ENCODE results near the gene PEX14.

PEX14 gene

DNA sequence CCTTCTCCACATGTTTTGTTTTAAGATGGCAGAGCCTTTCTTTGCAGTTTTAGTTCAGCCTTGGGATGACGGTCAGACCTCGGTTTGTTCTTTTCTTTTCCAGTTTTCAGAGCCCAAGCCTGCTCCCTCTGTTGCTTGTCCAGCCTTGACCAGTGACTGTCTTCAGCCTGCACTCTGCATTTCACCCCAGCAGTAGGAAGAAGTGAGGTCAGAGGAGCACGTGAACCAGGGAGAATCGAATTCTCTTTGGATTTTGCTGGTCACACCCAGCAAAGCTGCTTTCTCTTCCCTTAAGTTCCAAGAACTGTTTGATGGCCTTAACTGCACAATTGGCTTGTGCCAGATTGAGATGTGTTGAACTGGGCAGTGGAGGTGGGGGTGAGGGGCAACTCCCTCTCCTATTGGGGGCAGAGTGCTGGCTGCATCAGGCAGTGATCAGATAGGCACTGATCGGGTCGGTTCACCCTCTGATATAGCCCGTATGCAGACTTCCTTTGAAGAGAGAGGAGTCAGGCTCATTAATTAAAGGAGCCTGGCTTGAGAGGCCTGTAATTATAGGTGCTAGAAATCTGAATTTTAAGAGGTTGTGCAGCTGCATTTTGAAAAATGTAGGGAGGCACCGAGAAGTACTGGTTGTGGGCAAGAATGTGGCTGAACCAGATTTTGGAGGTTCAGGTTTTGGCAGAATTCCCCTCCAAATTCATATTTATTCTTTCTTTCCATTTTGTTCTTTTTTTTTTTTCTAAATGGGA is 42.4 kb downstream of the PEX14 start:
- DNase-seq (ENCODE audit: low read depth in 2 of 2) = no peak

DNA sequence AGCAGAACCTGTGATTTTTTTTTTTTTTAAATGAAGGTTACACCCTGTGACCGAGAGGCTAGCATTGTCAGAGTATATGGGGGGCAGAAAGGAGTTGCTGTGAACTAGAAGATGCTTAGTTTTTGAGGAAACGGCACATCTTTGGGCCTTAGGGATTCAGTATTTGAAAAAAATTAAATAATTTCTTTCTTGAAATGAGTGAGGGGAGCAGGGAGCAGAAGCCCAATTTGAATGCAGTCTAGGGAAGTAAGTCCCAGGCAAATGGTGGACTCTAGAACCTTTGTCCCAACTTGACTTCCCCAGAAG is 42.9 kb downstream of the PEX14 start:
- no peak for DNase-seq (ENCODE audit: low read depth in 2 of 2)

DNA sequence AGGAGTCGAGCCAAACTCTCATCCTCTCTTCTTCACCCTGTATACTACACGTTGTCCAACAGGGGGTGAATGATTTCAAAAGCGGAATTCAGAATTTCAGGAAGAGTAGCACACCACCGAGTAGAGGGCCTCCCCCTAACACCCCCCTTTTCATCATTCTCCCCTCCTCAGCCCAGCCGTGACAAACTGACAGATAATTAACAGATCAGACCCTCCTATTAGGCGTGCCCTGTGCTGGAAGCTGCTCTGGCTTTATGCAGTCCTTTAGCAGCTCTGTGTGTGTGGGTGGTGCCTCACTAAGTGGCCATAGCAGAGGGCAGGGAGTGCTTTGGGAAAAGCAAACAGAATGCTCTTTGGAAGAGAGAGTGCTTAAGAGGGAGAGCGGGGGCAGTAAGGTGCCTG is 44.3 kb downstream of the PEX14 start:
- DNase-seq (ENCODE audit: low read depth in 2 of 2) = no peak

DNA sequence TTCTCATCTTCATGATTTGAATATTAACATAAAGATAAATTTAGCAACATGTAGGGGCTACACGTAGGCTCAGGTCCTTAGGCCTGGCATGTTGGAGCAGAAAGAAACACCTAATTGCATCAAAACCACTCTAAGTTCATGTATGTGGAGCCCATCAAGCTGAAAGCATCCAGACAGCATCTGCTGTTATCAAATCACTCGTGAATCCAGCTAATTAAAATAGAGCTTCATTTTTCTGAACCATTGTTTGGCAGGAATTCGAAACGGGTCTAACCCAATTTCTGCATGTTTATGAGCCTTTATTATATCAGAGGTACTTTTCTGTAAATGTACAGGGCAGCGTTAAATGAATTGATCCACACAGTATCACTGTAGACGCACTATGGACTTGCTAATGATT is 45.7 kb downstream of the PEX14 start:
- no peak for DNase-seq (ENCODE audit: low read depth in 2 of 2)

DNA sequence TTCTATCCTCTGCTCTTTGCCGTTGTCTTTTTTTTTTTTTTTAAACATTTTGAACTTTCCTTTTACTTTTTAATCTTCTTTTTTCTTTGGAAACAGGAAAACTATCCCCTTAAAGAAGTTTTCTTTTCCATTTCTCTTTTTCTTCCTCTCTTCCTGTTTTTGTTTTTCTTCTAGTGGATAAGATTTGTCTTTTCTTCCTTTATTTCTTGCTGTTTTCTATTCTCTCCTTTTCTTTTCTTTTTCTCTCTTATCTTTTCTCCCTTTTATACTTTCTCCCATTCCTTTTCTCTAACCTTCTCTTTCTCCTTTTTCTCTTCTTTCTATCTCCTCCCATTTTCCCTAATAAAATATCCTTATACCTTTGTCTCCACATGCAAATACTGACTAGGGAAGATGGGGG is 46.2 kb downstream of the PEX14 start:
- no peak for DNase-seq (ENCODE audit: low read depth in 2 of 2)

DNA sequence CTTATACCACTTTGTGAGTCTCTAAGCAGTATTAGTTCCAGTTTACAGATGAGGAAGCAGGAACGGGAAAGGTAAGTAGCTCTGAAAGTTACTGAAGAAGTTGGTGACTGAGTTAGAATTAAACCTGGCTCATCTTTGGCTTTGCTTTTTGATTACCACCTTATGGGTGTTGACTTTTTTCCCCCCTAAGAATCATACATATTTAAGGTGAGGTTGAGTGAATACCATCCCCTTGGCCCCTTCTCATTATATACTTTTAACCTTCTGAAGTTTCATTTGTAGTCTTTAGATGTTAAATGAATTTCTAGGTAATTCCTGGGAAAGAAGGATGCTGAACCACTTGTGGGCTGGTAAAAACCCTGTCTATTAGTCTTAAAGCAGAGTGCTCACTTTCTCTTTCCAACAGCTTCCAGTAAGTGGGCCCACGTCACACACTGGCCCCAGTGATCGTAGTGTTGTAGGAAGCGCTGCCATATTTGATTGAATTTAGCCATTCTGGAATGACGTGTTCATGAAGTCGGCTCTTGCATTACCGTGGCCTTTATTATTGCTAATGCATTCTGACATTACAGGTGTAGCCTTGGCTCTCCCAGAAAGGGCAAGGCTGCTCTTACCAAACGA is 46.9 kb downstream of the PEX14 start:
- DNase-seq (ENCODE audit: low read depth in 2 of 2) = no peak

DNA sequence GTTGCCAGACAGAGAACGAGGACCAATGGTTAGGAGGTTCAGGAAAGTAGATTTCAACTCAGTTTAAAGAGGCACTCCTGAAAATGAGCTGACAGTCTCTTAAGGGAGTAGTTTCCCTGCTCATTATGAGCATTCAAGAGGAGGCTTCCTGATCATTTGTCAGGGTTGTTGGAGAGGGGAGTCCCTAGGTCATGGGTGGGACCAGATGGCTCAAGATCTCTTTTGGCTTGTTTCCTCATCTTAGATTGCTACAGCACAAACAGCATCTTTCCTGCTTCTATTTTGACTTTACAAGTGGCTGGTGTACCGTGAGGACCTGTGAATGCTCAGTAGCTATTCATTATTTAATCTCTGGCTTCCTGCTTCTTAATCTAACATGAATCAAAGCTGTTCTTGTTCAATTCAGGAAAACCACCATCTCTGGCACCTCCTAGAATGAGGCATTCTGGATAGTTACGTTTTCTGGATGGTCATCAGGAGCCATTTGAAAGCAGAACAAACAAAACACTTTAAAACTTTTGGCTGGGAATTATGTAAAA is 47.6 kb downstream of the PEX14 start:
- no peak for DNase-seq (ENCODE audit: low read depth in 2 of 2)

DNA sequence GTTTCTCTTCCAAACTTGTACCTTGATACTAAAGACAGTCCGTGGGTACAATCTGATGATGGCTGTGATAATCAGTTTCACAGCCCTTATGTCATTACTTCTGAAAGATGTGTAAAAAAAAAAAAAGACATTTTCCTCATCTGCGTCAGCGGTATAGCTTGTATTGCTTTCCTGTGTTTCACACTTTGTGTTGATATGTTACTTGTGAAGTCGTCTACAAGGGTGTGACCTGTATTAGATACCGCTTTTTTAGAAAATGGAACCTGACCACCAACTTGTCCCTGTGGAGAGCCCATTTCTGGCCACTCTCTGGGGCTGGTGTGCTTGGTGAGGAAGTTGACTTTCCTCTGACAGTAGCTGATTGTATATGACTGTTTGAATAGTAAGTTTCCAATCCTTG is 50.5 kb downstream of the PEX14 start:
- DNase-seq (ENCODE audit: low read depth in 2 of 2) = no peak

DNA sequence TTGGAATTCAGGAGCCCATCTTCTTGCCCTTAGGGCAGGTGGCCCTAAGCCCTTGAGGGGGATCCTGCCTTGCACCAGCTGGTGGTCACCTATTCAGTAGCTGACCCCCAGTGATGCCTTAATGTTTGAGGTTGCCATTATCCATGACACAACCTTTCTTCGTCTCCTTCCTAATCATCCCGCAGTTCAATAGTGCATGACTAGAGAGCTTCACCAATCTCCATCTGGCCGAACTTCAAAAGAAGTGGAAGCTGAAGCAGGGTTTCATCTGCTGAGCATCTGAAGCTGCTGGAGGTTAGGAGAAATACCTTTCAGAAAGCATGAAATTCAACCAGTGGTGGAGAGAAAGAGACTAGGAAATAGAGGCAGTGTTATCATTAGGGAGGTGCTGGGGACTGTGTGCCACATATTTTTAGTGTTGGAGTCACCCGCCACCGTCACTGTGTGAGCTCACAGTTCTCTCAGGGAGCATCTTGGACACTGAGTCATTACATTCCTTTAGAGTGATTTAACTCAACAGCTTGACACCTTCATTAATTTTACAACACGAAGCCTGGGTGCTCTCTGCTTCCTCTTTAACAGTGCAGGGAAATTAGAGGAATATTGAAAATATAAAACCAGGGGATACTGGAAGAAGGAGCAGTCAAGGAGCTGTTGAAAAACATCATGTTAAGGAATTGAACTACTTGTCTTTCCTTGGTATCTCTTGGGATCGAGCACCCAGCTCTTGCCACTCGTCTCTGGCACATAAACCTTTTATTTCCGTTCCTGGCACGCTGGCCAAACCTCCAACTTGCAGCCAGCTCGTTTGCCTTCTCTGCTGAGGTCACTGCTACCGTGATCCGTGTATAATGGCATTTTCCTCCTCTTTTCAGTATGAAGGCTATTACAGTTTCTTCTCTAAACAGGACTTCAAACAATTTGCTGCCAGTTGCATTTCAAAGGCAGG is 53.6 kb downstream of the PEX14 start:
- no peak for DNase-seq (ENCODE audit: low read depth in 2 of 2)

DNA sequence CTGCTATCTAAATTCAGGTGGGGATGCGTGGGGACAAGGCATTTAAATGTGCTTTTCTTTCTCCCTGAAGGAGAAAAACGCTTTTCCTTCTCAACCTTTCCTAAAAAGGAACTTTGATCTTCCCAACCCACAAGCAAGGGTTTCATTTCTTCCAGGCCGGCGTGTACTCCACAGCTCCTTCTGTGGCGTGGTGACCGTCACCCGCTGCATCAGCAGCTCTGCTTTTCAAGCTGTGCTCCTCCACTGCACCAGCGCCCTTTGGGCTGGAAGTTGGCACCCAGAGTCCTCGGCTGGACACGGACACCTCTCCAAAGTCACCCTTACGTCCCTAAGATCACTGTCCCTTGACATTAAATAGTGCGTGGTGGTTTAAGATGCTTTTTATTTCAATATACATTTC is 54.3 kb downstream of the PEX14 start:
- no peak for DNase-seq (ENCODE audit: low read depth in 2 of 2)

DNA sequence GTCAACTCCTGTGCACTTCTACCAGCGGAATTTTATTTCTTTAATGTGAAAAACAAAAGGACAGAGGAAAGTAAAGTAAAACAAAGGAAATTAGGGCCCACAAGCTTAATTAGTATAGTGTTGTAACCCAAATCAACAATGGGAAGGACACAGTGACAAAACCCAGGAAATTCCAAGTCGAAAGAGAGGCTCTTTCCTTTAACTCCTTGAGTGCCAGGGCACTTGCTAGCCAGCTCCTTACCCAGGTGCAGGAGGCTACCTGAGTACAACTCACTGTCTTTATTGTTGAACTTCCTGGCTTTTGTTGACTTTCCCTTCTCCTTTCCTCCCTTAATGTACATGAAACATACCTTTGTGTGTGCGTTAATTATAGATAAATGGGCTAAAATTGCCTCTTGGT is 55.0 kb downstream of the PEX14 start:
- DNase-seq (ENCODE audit: low read depth in 2 of 2) = no peak

DNA sequence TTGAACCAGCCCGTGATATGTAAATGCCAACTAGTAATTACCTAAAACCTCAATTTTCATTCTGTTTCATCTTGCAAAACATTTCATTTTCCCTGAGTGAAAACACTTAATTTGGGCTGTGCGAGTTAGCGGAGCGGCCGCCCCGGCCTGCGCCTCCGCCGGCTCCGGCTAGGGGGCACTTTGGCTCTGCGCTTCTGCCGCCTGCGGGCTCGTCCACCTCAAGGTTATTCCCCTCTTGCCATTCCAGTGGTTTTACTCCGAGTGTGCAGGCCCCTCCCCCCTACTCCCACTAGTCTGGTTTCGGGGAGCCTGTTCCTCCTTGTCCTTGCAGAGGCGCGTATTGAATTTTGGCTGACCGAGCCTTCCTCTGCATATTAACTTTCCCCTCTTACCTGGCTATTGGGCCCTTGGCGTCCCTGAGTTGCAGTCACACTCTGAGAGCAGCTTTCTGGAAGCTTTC is 55.6 kb downstream of the PEX14 start:
- no peak for DNase-seq (ENCODE audit: low read depth in 2 of 2)

DNA sequence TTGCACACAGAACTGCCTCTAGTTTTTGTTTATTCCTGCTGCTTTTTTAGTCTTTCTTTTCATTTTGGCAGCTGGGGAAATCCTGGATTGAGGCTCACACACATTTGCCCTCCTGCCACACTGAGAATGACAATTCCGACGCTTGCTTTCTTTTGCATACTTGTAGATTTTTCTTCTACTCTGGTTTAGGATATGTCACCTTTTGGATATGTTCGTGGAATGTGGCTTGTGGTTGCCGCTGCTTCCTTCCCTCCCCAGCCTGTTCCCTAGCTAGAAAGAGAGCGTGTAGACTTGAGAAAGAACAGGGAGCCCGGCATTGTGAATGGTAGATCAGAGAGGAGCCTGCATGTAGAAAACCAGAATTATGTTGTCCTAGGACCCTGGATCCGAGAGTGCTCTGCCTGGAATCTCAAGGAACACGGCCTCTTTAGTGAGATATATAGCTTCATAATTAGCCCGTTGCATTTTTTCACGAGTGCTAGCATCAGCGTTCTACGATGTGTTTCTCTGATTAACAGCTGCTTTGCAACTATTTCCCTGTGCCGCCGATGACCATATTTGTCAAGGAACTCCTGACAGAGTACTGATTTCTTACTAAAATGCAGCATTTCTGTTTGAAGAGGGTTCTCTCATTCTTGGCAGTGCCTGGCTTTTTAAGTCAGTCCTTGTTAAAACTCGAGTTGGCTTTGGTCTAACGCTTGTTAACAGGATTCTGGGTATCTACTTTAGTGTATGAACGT is 56.2 kb downstream of the PEX14 start:
- DNase-seq (ENCODE audit: low read depth in 2 of 2) = no peak

DNA sequence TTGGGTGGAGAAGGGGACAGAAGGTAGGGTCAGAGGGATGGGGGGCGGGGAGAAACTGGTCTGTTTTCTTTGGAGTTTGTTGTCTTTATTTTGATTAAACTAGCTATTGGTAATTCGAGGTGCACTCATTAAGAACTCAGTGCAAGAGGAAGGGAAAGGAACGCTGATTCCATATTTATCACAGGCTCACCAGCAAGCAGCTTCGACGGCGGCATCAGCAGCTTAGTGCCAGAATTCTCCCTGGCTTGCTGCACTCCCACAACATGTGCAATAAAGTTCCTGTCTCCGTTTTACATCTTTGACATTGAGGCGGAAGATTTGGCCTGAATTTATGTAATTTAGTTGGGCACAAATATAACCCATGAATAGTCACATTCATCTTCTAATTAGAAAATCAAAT is 57.6 kb downstream of the PEX14 start:
- no peak for DNase-seq (ENCODE audit: low read depth in 2 of 2)

DNA sequence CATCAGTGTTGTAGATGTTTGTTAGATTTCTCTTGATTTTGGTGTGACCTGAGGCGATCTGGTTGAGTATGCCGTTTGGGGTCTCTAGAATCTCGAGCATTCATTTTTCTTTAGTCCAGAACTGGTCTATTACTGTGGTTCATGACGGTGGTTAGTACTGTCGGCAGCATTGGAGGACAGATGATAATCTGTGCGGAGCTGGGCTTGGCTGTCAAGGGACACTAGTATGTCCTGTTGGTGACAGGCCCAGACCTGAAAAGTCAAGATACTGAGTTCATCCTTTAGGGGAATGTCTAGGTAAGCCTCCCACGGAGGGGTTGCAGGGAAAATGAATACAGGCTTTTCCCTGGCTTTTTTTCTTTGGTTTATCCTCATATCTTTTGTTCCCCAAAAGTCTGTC is 59.8 kb downstream of the PEX14 start:
- DNase-seq (ENCODE audit: low read depth in 2 of 2) = no peak

DNA sequence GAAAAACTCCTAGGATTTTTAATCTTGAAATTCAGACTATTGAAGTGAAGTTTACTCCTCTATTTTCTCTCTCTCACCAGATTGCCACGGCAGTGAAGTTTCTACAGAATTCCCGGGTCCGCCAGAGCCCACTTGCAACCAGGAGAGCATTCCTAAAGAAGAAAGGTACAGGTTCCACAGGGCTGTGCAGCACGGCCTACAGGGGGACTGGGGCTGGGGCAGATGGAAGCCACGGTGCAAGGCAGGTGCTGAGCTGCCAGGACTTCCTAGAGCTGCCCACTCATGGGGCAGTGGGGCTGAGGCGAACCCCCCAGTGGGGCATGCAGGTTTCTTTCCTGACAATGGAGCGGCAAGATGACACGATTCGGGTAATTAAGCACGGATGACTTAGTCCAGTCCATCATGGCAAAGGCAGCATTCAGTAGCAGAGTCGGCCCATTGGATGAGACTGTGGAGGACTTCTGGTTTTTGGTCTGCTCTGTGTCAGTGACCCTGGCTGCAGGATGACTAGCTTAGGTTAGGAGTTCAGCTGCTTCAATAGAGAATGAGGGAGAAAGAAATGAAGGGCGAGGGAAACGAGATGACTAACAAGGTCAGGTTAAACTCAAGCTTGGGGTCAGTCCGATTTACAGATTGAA is 61.5 kb downstream of the PEX14 start:
- DNase-seq (ENCODE audit: low read depth in 2 of 2) = no peak

DNA sequence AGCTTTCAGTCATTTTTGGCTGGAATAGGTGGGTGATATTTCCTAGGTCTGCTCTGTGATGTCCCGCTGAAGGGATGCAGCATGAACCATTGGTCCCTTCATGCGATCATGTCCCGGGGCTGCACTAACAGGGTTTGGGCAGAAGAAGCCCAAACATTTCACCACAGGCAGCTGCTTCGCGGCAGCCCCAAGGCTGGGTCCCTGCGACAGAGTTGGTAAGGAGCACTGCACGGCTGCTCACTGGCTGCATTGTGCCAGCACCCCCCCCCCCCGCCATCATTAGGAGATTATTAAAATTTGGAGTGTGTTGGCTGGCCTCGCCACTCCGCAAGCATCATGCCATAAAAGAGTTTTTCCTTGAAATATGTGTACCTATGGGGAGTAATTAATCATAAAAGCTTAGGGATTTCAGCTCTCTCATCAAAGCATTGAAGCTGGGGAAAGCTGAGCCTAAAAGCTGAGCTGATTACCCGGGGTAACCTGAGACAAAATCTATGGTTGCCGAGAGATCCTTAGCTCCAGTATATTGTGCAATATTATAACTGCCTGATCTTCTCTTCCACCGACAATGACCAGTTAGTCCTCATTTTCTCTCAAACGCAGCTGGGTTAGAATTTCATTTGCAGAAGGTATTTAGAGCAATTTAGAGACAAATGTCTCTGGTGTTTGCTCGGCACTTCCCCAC is 62.5 kb downstream of the PEX14 start:
- no peak for DNase-seq (ENCODE audit: low read depth in 2 of 2)

DNA sequence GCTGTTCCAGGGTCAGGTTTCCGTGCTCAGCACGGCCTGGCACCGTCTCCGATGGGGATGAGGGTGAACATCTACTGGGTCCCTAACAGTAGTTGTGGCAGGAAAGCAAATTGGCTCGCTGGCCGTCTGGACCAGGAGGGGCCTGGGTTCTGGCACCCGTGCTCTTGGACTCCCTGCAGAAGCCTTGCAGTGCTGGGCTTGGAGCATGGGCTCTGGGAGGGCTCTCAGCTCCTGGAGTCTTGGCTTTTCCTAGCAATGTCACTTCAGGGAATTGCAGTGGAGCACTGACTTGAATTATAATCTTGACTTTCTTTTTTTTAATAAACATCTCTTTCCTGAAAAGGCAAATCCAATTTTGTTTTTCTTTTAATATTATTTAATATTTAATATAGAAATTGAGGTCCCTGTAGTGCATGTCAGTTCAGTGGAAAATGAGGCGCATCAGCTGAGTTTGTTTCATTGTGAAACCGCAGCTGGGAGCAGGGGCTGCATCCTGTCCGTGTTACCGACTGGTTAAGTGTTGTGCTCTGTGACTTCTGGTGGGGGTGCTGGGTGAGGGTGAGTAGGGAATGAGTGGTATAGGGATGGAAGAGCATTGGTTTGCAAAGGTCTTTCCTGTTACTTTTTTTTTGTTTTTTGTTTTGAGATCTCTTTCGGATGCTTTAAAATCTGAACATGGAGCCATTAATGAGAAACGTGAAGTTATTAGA is 64.1 kb downstream of the PEX14 start:
- no peak for DNase-seq (ENCODE audit: low read depth in 2 of 2)

DNA sequence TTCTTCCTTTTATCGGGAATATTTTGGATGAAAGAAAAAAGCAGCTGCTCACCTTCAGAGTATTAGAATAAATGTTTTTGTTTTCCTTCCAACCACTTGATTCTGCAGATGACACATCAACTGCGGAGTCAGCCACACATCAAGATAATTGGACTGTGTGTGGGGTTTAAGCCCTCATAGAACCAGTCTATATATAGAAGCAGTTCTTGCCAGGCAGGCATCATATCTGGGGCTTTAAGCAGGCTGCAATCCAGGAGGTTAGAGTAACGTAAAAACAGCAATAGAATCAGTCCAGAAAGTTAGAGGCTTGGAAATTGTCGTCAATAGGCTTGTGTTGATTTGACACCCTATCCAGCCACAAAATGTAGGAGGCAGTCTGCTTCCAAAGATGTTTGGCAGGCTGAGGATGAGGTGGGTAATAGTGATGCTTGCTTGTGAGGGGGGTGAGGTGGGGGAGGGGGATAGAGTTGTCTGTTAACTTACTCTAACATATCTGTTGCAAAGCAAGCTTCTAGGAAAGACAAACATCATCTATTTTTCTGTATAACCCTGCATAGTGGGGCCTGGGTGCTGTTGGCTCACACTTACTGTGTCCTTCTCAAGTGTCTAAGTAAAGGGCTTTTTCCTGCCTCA is 64.8 kb downstream of the PEX14 start:
- no peak for DNase-seq (ENCODE audit: low read depth in 2 of 2)
